HG02571 (cell line): ENCODE measurements around the gene CDK5RAP2.
"Not testable (repeated sequence)": the region's sequence is repeated elsewhere in the genome, so short reads cannot be mapped to it uniquely, and the experiment has no call there.

Experiments used
- ATAC-seq: cut with Tn5 transposase; IDR thresholded peaks from one replicate; pipeline ENCODE4 v1.9.1; 2021; ENCODE audit warnings: mild to moderate bottlenecking, moderate library complexity; ENCODE audit not compliant: unreplicated experiment

CDK5RAP2 gene

GRCh38 chr9:120545701-120546550 lies 34.0 kb downstream of the CDK5RAP2 start:
- ATAC-seq = no peak

- no peak for ATAC-seq
These were observed 35.5 kb downstream of the CDK5RAP2 start for GRCh38 chr9:120544441-120544840.

- ATAC-seq = no peak
These were observed 37.1 kb downstream of the CDK5RAP2 start for GRCh38 chr9:120542701-120543490.

GRCh38 chr9:120541921-120542320 lies 38.0 kb downstream of the CDK5RAP2 start:
- no peak for ATAC-seq

GRCh38 chr9:120539951-120540350 lies 40.0 kb downstream of the CDK5RAP2 start:
- no peak for ATAC-seq

- ATAC-seq = no peak
These were observed 41.6 kb downstream of the CDK5RAP2 start for GRCh38 chr9:120538339-120538738.

- no peak for ATAC-seq
These were observed 42.9 kb downstream of the CDK5RAP2 start for GRCh38 chr9:120536949-120537640.

- no peak for ATAC-seq
These were observed 43.9 kb downstream of the CDK5RAP2 start for GRCh38 chr9:120536094-120536493.

GRCh38 chr9:120534266-120534665 lies 45.7 kb downstream of the CDK5RAP2 start:
- ATAC-seq = no peak

GRCh38 chr9:120532891-120533290 lies 47.1 kb downstream of the CDK5RAP2 start:
- no peak for ATAC-seq

- ATAC-seq = no peak
These were observed 47.5 kb downstream of the CDK5RAP2 start for GRCh38 chr9:120532475-120532874.

GRCh38 chr9:120531683-120532300 lies 48.2 kb downstream of the CDK5RAP2 start:
- no peak for ATAC-seq

- not testable (repeated sequence) for ATAC-seq
These were observed 49.6 kb downstream of the CDK5RAP2 start for GRCh38 chr9:120530220-120530832.

- ATAC-seq = no peak
These were observed 51.1 kb downstream of the CDK5RAP2 start for GRCh38 chr9:120528829-120529228.

GRCh38 chr9:120528327-120528726 lies 51.6 kb downstream of the CDK5RAP2 start:
- no peak for ATAC-seq

GRCh38 chr9:120526534-120526933 lies 53.4 kb downstream of the CDK5RAP2 start:
- no peak for ATAC-seq

- ATAC-seq = no peak
These were observed 55.1 kb downstream of the CDK5RAP2 start for GRCh38 chr9:120524863-120525262.

GRCh38 chr9:120524038-120524437 lies 55.9 kb downstream of the CDK5RAP2 start:
- no peak for ATAC-seq

- ATAC-seq = no peak
These were observed 57.4 kb downstream of the CDK5RAP2 start for GRCh38 chr9:120522558-120522957.

- no peak for ATAC-seq
These were observed 57.9 kb downstream of the CDK5RAP2 start for GRCh38 chr9:120522032-120522431.
